Stimulated activated CD4-positive, alpha-beta T cell treated with anti-CD3 and anti-CD28 coated beads, Interleukin-1b, Interleukin-23, amount 100 ng/mL, for 1 hour (primary cell): ENCODE data around the gene POU1F1.
A peak's percentile ranks its signal among the peaks of the same experiment; 100 is the strongest.
"Not testable (repeated sequence)": the region's sequence is repeated elsewhere in the genome, so short reads cannot be mapped to it uniquely, and the experiment has no call there.

Experiments
- DNase-seq, 2 donors: peaks; one replicate each; pipeline ENCODE4 v3.0.0-alpha.2; 2020; ENCODE audit warnings: low read depth in 2 of 2

POU1F1 gene

GRCh38 chr3:87250009-87250408 lies 26.4 kb downstream of the POU1F1 start:
- no peak for DNase-seq

GRCh38 chr3:87248831-87249230 lies 27.6 kb downstream of the POU1F1 start:
- no peak for DNase-seq

DNA sequence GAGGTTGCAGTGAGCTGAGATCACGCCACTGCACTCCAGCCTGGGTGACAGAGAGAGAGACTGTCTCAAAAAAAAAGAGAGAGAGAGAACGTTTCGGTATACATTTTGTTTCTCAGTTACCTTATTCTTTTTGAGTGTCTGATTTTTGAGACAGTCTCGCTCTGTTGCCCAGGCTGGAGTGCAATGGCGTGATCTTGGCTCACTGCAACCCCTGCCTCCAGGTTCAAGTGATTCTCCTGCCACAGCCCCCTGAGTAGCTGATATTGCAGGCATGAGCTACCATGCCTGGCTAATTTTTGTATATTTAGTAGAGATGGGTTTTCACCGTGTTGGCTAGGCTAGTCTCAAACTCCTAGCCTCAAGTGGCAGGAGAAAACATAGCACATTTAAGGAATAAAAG lies 28.2 kb downstream of the POU1F1 start:
- DNase-seq, result not testable (repeated sequence)

DNA sequence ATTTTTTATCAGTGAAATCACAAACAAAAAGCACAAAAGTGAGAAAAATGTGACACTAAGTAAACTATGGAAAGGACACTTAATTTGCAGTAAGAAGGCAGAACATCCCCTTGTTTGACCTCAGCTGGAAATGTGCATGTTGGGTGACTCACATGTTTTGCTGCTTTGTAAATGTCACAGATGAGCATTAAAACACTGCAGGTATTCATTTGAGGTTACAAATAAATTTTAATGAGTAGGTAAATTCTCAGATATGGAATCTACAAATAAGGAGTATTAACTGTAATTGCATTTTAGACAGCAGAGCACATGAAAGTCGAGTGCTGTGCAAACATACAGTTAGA lies 29.0 kb downstream of the POU1F1 start:
- no peak for DNase-seq

GRCh38 chr3:87246662-87247429 lies 29.5 kb downstream of the POU1F1 start:
- no peak for DNase-seq

DNA sequence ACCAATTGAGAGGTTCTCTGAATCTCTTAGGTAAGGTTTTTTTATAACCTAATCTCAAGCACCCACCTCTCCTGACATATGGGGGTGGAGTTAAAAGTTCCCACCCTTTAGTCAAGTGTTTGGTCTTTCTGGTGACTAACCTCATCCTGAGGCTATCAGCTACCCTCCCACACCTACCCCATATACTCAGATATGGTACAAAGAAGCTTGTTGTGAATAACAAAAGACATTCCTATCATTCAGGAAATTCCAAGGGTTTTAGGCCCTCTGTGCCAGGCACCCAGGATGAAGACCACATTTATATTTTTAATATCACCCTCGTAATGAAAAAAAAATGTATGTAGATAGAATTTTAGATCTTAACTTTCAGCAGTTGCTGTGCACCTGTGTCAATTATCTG lies 40.3 kb downstream of the POU1F1 start:
- DNase-seq, result no peak

DNA sequence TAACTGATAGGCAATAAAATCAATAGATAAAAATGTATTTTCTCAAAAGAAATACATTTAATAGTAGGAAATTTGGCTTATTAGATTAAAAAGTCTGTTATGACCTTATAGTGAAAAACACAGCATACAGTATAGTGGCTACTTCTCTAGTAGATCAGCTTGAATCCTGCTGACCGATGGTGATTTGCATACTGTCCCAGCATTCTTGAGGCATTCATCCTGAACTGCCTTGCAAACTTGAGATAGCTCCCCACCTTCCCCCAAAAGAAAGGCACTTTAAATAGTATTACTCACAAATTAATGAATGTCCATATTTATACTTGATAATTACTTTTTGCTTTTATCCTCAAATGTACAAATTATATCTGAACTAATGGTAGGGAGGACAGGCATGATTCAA lies 42.6 kb downstream of the POU1F1 start:
- no peak for DNase-seq

- no peak for DNase-seq
These were observed 47.3 kb downstream of the POU1F1 start for GRCh38 chr3:87229113-87229512.

GRCh38 chr3:87228316-87228715 lies 48.1 kb downstream of the POU1F1 start:
- no peak for DNase-seq

- no peak for DNase-seq
These were observed 48.6 kb downstream of the POU1F1 start for GRCh38 chr3:87227835-87228144.

- peak; percentile 70 to 84 for DNase-seq
These were observed 49.1 kb downstream of the POU1F1 start, which contains the start of gene CHMP2B for GRCh38 chr3:87227104-87227834. CHMP2B (plus strand) TSS chr3:87227309; CDS start chr3:87227523, 214 bp downstream.

DNA sequence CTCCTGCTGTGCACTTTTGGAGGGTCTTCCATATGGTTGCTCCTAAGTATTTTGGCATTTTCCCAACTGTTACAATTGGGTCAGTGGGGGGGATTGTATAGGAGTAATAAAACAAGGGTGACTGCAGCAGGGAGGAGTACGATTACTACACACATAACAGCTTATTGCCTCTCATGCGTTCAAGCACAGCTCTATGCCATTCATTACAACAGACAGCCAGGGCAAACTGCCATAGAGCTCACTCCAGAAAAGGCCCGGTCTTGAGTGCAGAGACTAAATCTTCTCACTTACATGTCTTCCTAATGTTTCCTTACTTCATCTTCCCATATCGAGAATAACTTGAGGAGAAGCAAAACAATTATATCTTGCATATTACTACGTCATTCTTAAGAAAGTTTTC lies 50.7 kb downstream of the POU1F1 start:
- no peak for DNase-seq

- no peak for DNase-seq
These were observed 56.8 kb downstream of the POU1F1 start for GRCh38 chr3:87219611-87220010.

DNA sequence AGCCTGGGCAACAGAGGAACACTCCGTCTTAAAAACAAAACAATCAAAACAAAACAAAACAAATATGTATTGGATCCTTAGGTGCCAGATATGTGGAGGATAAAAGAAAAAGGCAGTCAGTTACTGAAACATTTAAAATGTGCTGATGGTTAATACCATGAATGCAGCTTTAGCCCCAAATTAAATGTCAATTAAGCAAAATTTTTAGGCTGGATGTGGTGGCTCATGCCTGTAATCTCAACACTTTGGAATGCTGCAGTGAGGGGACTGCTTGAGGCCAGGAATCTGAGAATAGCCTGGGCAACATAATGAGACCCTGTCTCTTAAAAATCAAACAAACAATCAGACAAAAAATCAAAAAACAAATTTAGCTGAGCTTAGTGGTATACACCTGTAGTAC lies 57.8 kb downstream of the POU1F1 start:
- no peak for DNase-seq
